GM12878 (cell line): ENCODE data around the gene ARAF. TPM values are rescaled to one million over a fixed set of nuclear protein-coding genes. Genes with fewer than 3 reads are reported as not detected.

Experiments
- PRDM15 ChIP-seq: fragments of 450-650 bp; formaldehyde crosslinking; IDR thresholded peaks from 2 replicates; pipeline ENCODE4 v1.4.0; 2020; ENCODE audit warnings: mild to moderate bottlenecking, moderate library complexity
- TBL1XR1 ChIP-seq: IDR thresholded peaks from 2 replicates; pipeline ENCODE4 v1.6.1; 2012; ENCODE audit warnings: low read depth, low read length, improper control_type of control experiment
- ZBTB40 ChIP-seq: fragments of 450-650 bp; IDR thresholded peaks from 2 replicates; pipeline ENCODE4 v1.6.1; 2016; ENCODE audit warnings: mild to moderate bottlenecking, moderate library complexity, borderline replicate concordance
- ZNF687 ChIP-seq: fragments of 450-650 bp; IDR thresholded peaks from 2 replicates; pipeline ENCODE4 v1.6.1; 2017; ENCODE audit warnings: mild to moderate bottlenecking, moderate library complexity
- polyA plus RNA-seq, 11 experiments: library from polyadenylated mRNA; depleted of rRNA in 4 of 11; unstranded in 6 of 11; stranded (reverse) in 5 of 11; fragments of >200 nt; fragmentation: Nextera tagmentation in 4 of 11; fragmentation: Illumina TruSeq in 1 of 11; extraction: Ambion mirVana in 4 of 11; extraction: Trizol in 1 of 11; gene quantifications; 1 replicate in 1 of 11; 2 replicates in 10 of 11; pipeline versions ENCODE4 v1.2.1 to v1.2.3, GENCODE V29; 2011 to 2016; ENCODE audit warnings: inconsistent platforms in 2 of 11, missing spikeins in 2 of 11, low read depth in 1 of 11
- total RNA-seq, 4 experiments: library from RNA; depleted of rRNA in 3 of 4; stranded (reverse); fragments of >200 nt in 3 of 4; fragmentation: Illumina TruSeq in 1 of 4; extraction: Trizol in 1 of 4; gene quantifications; 2 replicates each; pipeline versions ENCODE4 v1.2.1 to v1.2.3, GENCODE V29; 2013 to 2021

Gene ARAF
- total and polyA plus RNA-seq, 10 of the 15 experiments (the other 5 are each of a cell fraction or from before 2014, with no cell fraction given): 5.0 to 79.2 (median 39.1) TPM

GRCh38 chrX:47618923-47619485 lies 58.0 kb downstream of the ARAF start (continued):
- TF ChIP-seq ZNF687: no peak
- TF ChIP-seq TBL1XR1: no peak
- no peak for TF ChIP-seq PRDM15
- TF ChIP-seq ZBTB40: no peak
